Measurements from ENCODE around the gene FAM3C.
"Not testable (repeated sequence)": the region's sequence is repeated elsewhere in the genome, so short reads cannot be mapped to it uniquely, and the experiment has no call there.

The FAM3C gene

GRCh38 chr7:121329191-121330052, 66.7 kb downstream of the FAM3C start:
- no peak for DNase-seq

- DNase-seq, result no peak
Measured at GRCh38 chr7:121328508-121329190, 67.5 kb downstream of the FAM3C start, which contains the start of gene WNT16. Gene WNT16, plus strand, starts transcription at chr7:121329000. Its CDS starts 293 bp downstream, at chr7:121329293.

GRCh38 chr7:121327671-121328070, 68.4 kb downstream of the FAM3C start:
- no peak for DNase-seq

- DNase-seq, result no peak
Measured at GRCh38 chr7:121323515-121324302, 72.4 kb downstream of the FAM3C start.

GRCh38 chr7:121322460-121322859, 73.6 kb downstream of the FAM3C start:
- DNase-seq, result no peak

- DNase-seq, result not testable (repeated sequence)
Measured at GRCh38 chr7:121315170-121315569, 80.9 kb downstream of the FAM3C start.

GRCh38 chr7:121313793-121314676, 82.1 kb downstream of the FAM3C start:
- DNase-seq, result no peak

- no peak for DNase-seq
Measured at GRCh38 chr7:121313220-121313792, 82.8 kb downstream of the FAM3C start.

GRCh38 chr7:121307021-121307574, 89.0 kb downstream of the FAM3C start:
- no peak for DNase-seq

- DNase-seq, result no peak
Measured at GRCh38 chr7:121306565-121306964, 89.5 kb downstream of the FAM3C start.

- no peak for DNase-seq
Measured at GRCh38 chr7:121305109-121305508, 91.0 kb downstream of the FAM3C start.

GRCh38 chr7:121304102-121304658, 91.9 kb downstream of the FAM3C start:
- no peak for DNase-seq

- no peak for DNase-seq
Measured at GRCh38 chr7:121303422-121304101, 92.5 kb downstream of the FAM3C start.

GRCh38 chr7:121302214-121302745, 93.8 kb downstream of the FAM3C start:
- no peak for DNase-seq

GRCh38 chr7:121301446-121302213, 94.5 kb downstream of the FAM3C start:
- DNase-seq, result no peak

GRCh38 chr7:121300685-121301420, 95.3 kb downstream of the FAM3C start:
- DNase-seq, result no peak
